ENCODE results near the gene RAI1.

The RAI1 gene

DNA sequence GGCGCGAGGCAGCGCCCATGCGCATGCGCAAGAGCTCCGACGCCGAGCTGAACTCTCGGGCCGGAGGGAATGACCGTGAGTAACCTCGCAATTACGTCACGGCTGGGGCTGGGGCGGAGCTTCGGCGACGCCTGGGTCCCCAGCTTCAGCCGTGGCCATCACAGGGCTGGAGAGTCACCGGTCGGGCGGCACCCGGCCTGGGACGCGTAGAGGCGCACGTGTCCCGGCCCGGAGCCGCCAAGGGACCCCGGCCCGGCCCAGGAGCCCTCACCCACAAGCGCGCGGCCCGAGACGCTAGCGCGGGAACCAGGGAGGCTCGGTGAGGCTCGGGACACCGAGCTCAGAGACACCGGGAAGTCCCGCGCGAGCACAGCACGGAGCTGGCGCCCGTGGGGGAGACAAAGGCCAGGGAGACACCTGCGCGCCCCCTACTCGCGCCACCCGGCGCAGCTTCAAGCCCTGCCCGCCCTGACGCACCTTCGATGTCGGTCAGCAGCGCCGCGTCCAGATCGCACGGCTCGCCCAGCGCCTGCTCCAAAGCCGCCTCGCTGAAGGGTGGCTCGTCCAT is 155.1 kb downstream of the RAI1 start:
- peaks cover 46% of the 10 kb centered on the region for H3K4me1 ChIP-seq (ENCODE audit: control insufficient read depth, insufficient read depth, low read length)
- H3K36me3 ChIP-seq (ENCODE audit: control insufficient read depth, insufficient read depth, low read length), result peaks cover 5% of the 10 kb centered on the region
- H3K9ac ChIP-seq (ENCODE audit: low read length), result peak overlapping the region; percentile 95
- peak overlapping the region; percentile 93 for H3K4me3 ChIP-seq (ENCODE audit: low read depth, low read length)
- no peaks in the 10 kb centered on the region; the same call in 1 of the 2 replicates for H3K27me3 ChIP-seq (ENCODE audit: control insufficient read depth, insufficient read depth, low read length)
- peak overlapping the region; percentile 94 for H3K27ac ChIP-seq (ENCODE audit: low read depth, low read length)
- no peaks in the 10 kb centered on the region for H3K9me3 ChIP-seq (ENCODE audit: control insufficient read depth, insufficient read depth, low read depth, low read length)

DNA sequence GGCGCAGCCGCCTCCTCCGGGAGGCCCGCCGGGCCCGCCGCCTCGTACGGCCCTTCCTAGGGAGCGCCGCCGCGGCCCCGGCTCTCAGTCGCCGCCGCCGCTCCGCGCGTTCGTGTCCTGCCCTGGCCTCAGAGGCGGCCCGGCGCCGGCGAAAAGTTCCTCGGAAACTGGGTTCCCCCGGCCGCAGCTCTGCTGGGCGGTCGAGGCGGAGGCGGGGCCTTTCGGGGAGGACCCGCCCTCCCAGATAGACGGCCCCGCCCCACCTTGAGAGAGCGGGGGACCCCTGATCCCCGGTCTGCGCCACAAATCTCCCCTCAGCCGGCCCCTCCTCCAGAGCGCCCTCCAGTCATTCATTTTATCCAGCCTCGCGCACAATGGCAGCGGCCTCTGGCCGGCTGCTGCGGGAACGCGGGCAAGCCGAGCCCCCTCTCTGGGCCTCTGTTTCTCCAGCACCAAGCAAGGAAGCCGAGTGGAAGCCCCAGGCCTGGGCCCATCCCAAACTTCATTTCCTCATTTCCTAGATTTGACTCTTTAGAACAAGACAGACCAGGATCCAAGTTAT is 155.6 kb downstream of the RAI1 start, which contains the start of gene SREBF1:
Gene SREBF1, minus strand, starts transcription at position 169 of the 562 bp plus-strand sequence. CDS start 169 bp downstream, outside the sequence.
- no peaks in the 10 kb centered on the region for H3K9me3 ChIP-seq (ENCODE audit: control insufficient read depth, insufficient read depth, low read depth, low read length)
- H3K27ac ChIP-seq (ENCODE audit: low read depth, low read length), result peak within 1 kb of the TSS; percentile 94
- H3K4me1 ChIP-seq (ENCODE audit: control insufficient read depth, insufficient read depth, low read length), result peaks cover 52% of the 10 kb centered on the region
- H3K9ac ChIP-seq (ENCODE audit: low read length), result peak within 1 kb of the TSS; percentile 95
- H3K27me3 ChIP-seq (ENCODE audit: control insufficient read depth, insufficient read depth, low read length), result no peaks in the 10 kb centered on the region; the same call in 1 of the 2 replicates
- H3K4me3 ChIP-seq (ENCODE audit: low read depth, low read length), result peak within 1 kb of the TSS; percentile 93
- H3K36me3 ChIP-seq (ENCODE audit: control insufficient read depth, insufficient read depth, low read length), result no peaks in the 10 kb centered on the region; the same call in 1 of the 2 replicates

DNA sequence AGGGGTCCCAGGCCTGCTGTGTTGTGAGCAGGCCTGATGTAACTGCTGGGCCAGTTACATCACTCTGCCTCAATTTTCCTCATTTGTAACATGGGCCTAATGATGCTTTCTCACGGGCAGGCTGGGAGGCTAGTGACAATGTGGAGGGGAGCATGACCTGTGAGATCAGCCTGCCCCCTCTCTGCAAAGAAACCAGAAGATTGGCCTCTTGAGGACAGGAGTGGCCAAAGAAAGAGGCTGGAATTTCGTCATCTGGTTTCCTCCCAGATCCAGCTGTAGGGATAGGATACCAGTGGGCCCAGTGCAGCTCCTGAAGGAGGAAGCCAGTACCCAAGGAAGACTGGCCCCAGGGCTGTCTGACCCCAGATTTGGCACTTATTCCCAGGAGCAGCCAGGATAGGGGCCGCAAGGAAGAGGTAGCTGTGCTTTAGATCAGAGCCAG is 156.1 kb downstream of the RAI1 start:
- Histone ChIP-seq H3K27me3 (ENCODE audit: control insufficient read depth, insufficient read depth, low read length) (no peaks in the 10 kb centered on the region; the same call in 1 of the 2 replicates), H3K36me3 (ENCODE audit: control insufficient read depth, insufficient read depth, low read length) (no peaks in the 10 kb centered on the region), H3K9ac (ENCODE audit: low read length) (peak overlapping the region; percentile 95), H3K9me3 (ENCODE audit: control insufficient read depth, insufficient read depth, low read depth, low read length) (no peaks in the 10 kb centered on the region), H3K4me3 (ENCODE audit: low read depth, low read length) (peak overlapping the region; percentile 93), H3K27ac (ENCODE audit: low read depth, low read length) (peak overlapping the region; percentile 94), H3K4me1 (ENCODE audit: control insufficient read depth, insufficient read depth, low read length) (peaks cover 55% of the 10 kb centered on the region)

DNA sequence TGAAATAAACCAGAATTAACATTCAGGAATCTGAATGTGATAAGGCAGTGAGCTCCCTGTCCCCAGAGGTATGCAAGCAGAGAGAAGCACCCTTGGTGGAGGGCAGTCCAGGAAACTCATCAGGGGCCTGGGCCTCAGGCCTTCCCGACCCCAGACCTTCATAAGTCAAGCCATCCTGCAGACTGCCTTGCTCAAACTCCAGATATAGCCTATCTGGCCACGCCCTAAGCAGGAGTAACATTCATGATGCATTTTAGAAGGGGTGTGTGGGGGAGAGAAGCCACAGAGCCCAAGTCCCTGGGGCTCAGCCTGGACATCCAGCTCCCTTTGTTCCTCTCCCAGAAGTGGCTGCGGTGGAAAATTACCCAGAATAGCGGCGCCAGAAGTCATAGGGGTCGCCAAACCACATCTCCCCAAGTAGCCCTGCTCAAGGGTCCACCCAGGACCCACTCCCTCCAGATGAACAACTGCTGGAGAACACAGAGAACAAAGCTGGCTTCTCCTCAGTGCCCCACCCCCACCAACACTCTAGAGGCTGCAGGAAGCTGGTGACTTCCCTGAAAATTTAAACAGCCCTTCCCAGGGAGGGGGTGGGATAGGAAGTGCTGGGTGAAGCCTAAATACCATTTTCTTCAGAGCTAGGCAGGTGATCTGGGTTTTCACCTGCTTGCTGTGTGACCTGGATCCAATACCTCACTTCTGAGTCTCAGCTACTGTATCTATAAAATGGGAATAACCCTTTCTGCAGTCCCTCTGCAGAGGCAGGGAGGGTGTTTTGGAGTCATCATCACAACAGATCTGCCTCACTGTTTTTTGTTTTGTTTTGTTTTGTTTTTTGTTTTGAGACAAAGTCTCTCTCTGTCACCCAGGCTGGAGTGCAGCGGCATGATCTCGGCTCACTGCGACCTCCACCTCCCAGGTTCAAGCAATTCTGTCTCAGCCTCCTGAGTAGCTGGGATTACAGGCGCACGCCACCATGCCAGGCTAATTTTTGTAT is 157.0 kb downstream of the RAI1 start:
- peak overlapping the region; percentile 19; the same call in 1 of the 2 replicates for H3K4me3 ChIP-seq (ENCODE audit: low read depth, low read length)
- no peaks in the 10 kb centered on the region for H3K9me3 ChIP-seq (ENCODE audit: control insufficient read depth, insufficient read depth, low read depth, low read length)
- H3K4me1 ChIP-seq (ENCODE audit: control insufficient read depth, insufficient read depth, low read length), result peaks cover 55% of the 10 kb centered on the region
- no peaks in the 10 kb centered on the region; the same call in 1 of the 2 replicates for H3K27me3 ChIP-seq (ENCODE audit: control insufficient read depth, insufficient read depth, low read length)
- H3K36me3 ChIP-seq (ENCODE audit: control insufficient read depth, insufficient read depth, low read length), result no peaks in the 10 kb centered on the region
- H3K27ac ChIP-seq (ENCODE audit: low read depth, low read length), result peak overlapping the region; percentile 94; the same call in 1 of the 2 replicates
- peak overlapping the region; percentile 95 for H3K9ac ChIP-seq (ENCODE audit: low read length)

DNA sequence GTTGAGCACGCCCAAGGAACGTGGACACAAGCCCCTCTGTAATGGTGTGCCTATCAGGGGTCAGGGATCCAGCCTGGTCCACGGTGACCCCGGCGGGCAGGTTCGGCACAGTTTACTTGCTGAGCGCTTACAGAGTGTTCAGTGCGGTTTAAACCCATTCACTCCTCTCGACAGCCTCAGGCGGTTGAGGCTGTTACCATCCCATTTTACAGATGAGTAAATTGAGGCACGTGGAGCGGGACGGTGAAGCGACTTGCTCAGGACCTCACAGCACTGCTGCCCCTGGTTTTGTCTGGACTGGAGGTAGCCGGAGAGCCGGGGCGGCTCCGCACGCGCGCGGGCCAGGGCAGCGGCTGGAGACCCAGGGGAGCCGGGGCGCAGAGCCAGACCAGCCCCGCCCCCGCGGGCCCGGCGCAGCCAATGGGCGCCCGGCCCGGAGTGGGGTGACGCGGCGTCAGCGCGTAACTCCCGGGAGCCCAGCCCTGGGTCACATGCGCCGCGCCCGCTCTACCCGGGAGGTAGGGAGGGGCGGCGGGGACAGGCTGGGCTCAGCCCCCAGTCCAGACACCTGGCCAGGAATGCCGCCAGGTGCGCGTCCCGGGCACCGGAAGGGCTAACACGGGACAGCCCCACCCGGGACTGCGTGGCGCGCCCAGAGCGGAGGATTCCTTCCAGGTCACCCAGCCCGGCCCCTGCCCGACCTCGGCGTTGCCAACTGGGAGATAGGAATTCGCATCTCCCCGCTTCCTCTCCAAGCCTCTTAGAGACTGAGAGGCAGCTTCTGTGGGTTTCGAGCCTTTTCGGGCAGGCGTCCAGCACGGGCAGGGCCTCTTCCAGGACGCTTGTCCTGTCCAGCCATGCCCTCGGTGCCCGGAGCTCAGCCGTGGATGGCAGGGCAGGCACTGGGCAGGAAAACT is 158.8 kb downstream of the RAI1 start:
- Histone ChIP-seq H3K4me3 (ENCODE audit: low read depth, low read length) (peak overlapping the region; percentile 54), H3K36me3 (ENCODE audit: control insufficient read depth, insufficient read depth, low read length) (no peaks in the 10 kb centered on the region), H3K27me3 (ENCODE audit: control insufficient read depth, insufficient read depth, low read length) (no peaks in the 10 kb centered on the region; the same call in 1 of the 2 replicates), H3K9ac (ENCODE audit: low read length) (peak overlapping the region; percentile 88), H3K27ac (ENCODE audit: low read depth, low read length) (peak overlapping the region; percentile 88), H3K4me1 (ENCODE audit: control insufficient read depth, insufficient read depth, low read length) (peaks cover 55% of the 10 kb centered on the region), H3K9me3 (ENCODE audit: control insufficient read depth, insufficient read depth, low read depth, low read length) (no peaks in the 10 kb centered on the region)

DNA sequence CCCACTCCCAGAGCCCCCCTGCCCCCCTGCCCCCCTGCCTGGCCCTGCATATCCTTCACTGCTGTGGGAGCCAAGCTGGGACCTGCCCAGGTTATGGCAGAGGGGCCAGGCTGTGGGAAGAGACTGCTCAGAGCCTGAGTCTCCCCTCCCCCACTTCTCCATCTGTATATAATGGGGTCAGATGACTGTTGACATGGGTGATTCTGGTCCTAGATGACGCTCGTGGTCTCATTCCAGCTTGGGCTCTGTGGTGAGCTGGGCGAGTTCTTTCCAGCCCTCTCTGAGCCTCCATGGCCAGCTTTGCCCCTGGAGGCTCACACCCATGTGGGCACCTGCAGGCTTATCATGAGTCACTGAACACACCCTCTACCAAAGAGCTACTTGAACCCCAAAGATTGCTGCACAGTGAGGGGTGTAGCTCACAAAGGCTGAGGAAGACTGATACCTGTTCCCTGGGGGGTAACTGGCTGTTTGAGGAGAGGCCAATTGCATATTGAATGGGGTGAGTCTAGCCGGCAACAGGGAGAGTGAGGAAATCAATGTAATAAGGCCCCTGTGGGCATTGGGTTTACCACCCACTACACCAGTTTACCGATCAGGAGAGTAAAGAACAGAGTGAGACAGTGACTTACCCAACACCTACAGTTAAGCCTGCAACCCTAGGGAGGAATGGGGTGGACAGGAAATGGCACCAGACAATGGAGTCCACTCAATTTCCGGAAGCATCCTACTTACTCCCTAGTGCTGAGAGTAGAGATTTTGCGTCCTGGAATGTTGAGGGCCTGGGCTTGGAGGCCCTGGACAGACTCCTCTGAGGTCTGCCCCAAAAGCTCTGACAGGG is 159.7 kb downstream of the RAI1 start:
- Histone ChIP-seq H3K27me3 (ENCODE audit: control insufficient read depth, insufficient read depth, low read length) (no peaks in the 10 kb centered on the region), H3K9ac (ENCODE audit: low read length) (no peak overlapping the region), H3K4me3 (ENCODE audit: low read depth, low read length) (no peak overlapping the region), H3K36me3 (ENCODE audit: control insufficient read depth, insufficient read depth, low read length) (no peaks in the 10 kb centered on the region), H3K27ac (ENCODE audit: low read depth, low read length) (peak overlapping the region; percentile 88; the same call in 1 of the 2 replicates), H3K4me1 (ENCODE audit: control insufficient read depth, insufficient read depth, low read length) (peaks cover 49% of the 10 kb centered on the region), H3K9me3 (ENCODE audit: control insufficient read depth, insufficient read depth, low read depth, low read length) (no peaks in the 10 kb centered on the region)

DNA sequence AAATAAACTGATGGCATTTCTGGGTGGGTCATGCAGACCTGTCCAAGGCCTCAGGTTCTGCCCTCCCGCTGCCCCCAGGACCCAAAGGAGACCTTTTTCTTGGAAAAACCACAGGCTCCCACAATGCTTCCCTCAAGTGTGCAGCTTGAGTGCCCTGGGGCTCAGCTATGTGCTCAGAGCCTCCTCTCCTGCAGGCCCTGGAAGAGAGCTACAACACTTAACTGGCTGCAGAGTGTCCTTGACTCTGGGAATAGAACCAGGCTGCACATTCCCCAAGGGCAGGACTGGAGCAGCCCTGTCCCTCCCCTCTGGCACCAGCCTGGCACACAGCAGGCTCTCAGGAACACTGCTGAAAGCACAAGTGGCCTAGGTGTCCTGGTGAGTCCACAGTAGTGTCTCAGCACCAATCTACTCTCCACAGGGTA is 160.4 kb downstream of the RAI1 start:
- no peak overlapping the region for H3K9ac ChIP-seq (ENCODE audit: low read length)
- H3K27ac ChIP-seq (ENCODE audit: low read depth, low read length), result no peak overlapping the region
- H3K4me1 ChIP-seq (ENCODE audit: control insufficient read depth, insufficient read depth, low read length), result peaks cover 53% of the 10 kb centered on the region
- H3K27me3 ChIP-seq (ENCODE audit: control insufficient read depth, insufficient read depth, low read length), result no peaks in the 10 kb centered on the region
- H3K4me3 ChIP-seq (ENCODE audit: low read depth, low read length), result no peak overlapping the region
- no peaks in the 10 kb centered on the region for H3K36me3 ChIP-seq (ENCODE audit: control insufficient read depth, insufficient read depth, low read length)
- no peaks in the 10 kb centered on the region for H3K9me3 ChIP-seq (ENCODE audit: control insufficient read depth, insufficient read depth, low read depth, low read length)

DNA sequence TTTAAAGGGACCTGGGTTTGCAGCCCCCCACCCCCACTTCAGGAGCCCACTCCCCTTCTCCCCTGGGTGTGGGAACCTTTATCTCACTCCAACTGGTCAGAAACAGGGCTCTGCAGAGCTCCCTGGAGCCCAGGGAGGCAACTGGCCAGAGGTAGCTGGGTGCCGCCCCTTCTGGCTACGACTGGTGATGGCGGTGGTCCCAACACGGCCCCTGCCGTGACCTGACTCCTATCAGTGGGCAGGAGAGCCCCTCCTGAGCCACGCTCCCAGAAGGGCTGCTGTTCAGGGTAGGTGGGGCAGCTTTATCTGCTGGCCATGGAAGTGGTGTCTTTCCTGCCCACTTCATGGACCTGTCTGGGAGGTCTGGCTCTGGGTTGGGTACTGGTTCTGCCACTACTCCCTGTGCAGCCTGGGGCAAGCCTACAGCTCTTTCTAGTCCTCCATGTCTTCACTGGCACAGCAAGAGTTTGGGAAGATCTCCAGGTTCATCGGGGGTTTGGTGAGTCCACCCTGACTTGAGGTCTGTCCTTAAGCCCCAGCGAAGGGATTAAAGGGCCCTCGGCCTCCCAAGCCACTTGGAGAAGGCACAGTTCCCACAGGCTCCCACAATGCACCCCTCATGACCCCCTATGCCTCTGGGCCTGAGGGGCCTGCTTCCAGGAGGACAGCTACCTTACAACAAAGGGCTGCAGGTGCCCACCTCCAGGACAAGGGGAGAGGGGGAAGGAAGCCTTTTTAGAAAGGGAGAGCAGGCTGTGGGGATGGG is 161.0 kb downstream of the RAI1 start:
- Histone ChIP-seq H3K36me3 (ENCODE audit: control insufficient read depth, insufficient read depth, low read length) (no peaks in the 10 kb centered on the region), H3K27ac (ENCODE audit: low read depth, low read length) (no peak overlapping the region), H3K9me3 (ENCODE audit: control insufficient read depth, insufficient read depth, low read depth, low read length) (no peaks in the 10 kb centered on the region), H3K4me3 (ENCODE audit: low read depth, low read length) (no peak overlapping the region), H3K9ac (ENCODE audit: low read length) (no peak overlapping the region), H3K4me1 (ENCODE audit: control insufficient read depth, insufficient read depth, low read length) (peaks cover 51% of the 10 kb centered on the region), H3K27me3 (ENCODE audit: control insufficient read depth, insufficient read depth, low read length) (no peaks in the 10 kb centered on the region)

DNA sequence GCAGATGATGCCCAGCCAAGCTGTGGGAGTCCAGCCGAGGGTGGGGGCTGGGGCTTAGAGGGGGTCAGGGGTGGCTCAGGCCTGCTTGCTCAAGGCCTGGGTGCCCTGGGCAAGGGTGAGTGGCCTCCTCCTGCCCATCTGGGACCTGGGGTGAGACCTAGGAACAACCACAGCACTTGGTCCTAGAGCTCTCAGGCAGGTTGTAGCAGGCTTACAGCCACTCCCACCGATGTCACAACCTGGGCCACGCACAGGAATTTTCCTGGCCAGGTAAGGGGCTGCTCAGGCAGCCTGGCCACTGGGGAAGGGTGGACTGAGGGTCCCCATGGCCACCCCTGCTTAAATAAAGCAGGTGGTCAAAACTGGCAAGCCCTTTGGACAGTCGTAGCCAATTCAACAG is 161.8 kb downstream of the RAI1 start:
- H3K27me3 ChIP-seq (ENCODE audit: control insufficient read depth, insufficient read depth, low read length), result no peaks in the 10 kb centered on the region
- peaks cover 50% of the 10 kb centered on the region for H3K4me1 ChIP-seq (ENCODE audit: control insufficient read depth, insufficient read depth, low read length)
- H3K36me3 ChIP-seq (ENCODE audit: control insufficient read depth, insufficient read depth, low read length), result no peaks in the 10 kb centered on the region
- H3K9me3 ChIP-seq (ENCODE audit: control insufficient read depth, insufficient read depth, low read depth, low read length), result no peaks in the 10 kb centered on the region
- no peak overlapping the region for H3K27ac ChIP-seq (ENCODE audit: low read depth, low read length)
- no peak overlapping the region for H3K9ac ChIP-seq (ENCODE audit: low read length)
- no peak overlapping the region for H3K4me3 ChIP-seq (ENCODE audit: low read depth, low read length)
